Neuronal stem cell (in vitro differentiated cells): Measurements from ENCODE around the gene DENND6A. TPM values are rescaled to one million over a fixed set of nuclear protein-coding genes. Genes with fewer than 3 reads are reported as not detected.

Experiments
- DNase-seq: peaks from one replicate; pipeline ENCODE4 v3.0.0-alpha.2; 2013; ENCODE audit warnings: low spot score
- H2AFZ ChIP-seq: one replicate; pipeline ENCODE4 v1.6.1; 2013; ENCODE audit warnings: mild to moderate bottlenecking, low read length, inconsistent platforms
- H2AK5ac ChIP-seq: 2 replicates; pipeline ENCODE4 v1.6.1; 2013; ENCODE audit warnings: low read depth, mild to moderate bottlenecking, inconsistent platforms, low read length, moderate library complexity, mixed read lengths
- H2BK120ac ChIP-seq: 2 replicates; pipeline ENCODE4 v1.6.1; 2013; ENCODE audit warnings: low read depth, mild to moderate bottlenecking, inconsistent platforms, low read length, moderate library complexity, mixed read lengths
- H2BK12ac ChIP-seq: one replicate; pipeline ENCODE4 v1.6.1; 2013; ENCODE audit warnings: low read length, inconsistent platforms
- H2BK15ac ChIP-seq: 2 replicates; pipeline ENCODE4 v1.6.1; 2013; ENCODE audit warnings: mild to moderate bottlenecking, low read length, inconsistent platforms, mixed read lengths
- H2BK5ac ChIP-seq: one replicate; pipeline ENCODE4 v1.6.1; 2013; ENCODE audit warnings: inconsistent platforms, mild to moderate bottlenecking, low read length, moderate library complexity
- H3K14ac ChIP-seq: one replicate; pipeline ENCODE4 v1.6.1; 2013; ENCODE audit warnings: low read length, inconsistent platforms
- H3K18ac ChIP-seq: 2 replicates; pipeline ENCODE4 v1.6.1; 2013; ENCODE audit warnings: low read length, inconsistent platforms
- H3K23ac ChIP-seq: 2 replicates; pipeline ENCODE4 v1.6.1; 2013; ENCODE audit warnings: low read depth, mild to moderate bottlenecking, mixed read lengths, low read length, inconsistent platforms; ENCODE audit not compliant: poor library complexity
- H3K27ac ChIP-seq: replicated peaks from 3 replicates; pipeline ENCODE4 v1.5.1; 2013; ENCODE audit warnings: low read length, inconsistent platforms
- H3K27me3 ChIP-seq, 3 experiments: 2 replicates each; pipeline ENCODE4 v1.6.1; 2013; ENCODE audit warnings: low read length in 3 of 3, mild to moderate bottlenecking in 2 of 3, inconsistent platforms in 1 of 3, low read depth in 1 of 3, mixed read lengths in 1 of 3, moderate library complexity in 1 of 3; ENCODE audit not compliant: control insufficient read depth in 3 of 3, insufficient read depth in 3 of 3
- H3K36me3 ChIP-seq, 2 donors: replicated peaks in 1 of 2; 2 replicates each; pipeline ENCODE4 v1.6.1; 2013; ENCODE audit warnings: low read length in 2 of 2; ENCODE audit not compliant: control insufficient read depth in 2 of 2, insufficient read depth in 2 of 2
- H3K4ac ChIP-seq: 2 replicates; pipeline ENCODE4 v1.6.1; 2013; ENCODE audit warnings: inconsistent platforms, mild to moderate bottlenecking, low read length, moderate library complexity
- H3K4me1 ChIP-seq, 2 donors: 1 replicate in 1 of 2; 2 replicates in 1 of 2; pipeline ENCODE4 v1.6.1; 2013; ENCODE audit warnings: low read length in 2 of 2, low read depth in 1 of 2; ENCODE audit not compliant: control insufficient read depth in 2 of 2, insufficient read depth in 1 of 2
- H3K4me2 ChIP-seq: one replicate; pipeline ENCODE4 v1.6.1; 2013; ENCODE audit warnings: mild to moderate bottlenecking, low read length, inconsistent platforms; ENCODE audit not compliant: insufficient read depth, poor library complexity, severe bottlenecking
- H3K4me3 ChIP-seq, 2 donors: 2 replicates each; pipeline ENCODE4 v1.5.1; 2013; ENCODE audit warnings: low read length in 2 of 2, mild to moderate bottlenecking in 2 of 2, inconsistent platforms in 1 of 2, moderate library complexity in 1 of 2
- H3K79me1 ChIP-seq: one replicate; pipeline ENCODE4 v1.6.1; 2013; ENCODE audit warnings: low read depth, mild to moderate bottlenecking, inconsistent platforms, low read length, moderate library complexity
- H3K9ac ChIP-seq: one replicate; pipeline ENCODE4 v1.6.1; 2013; ENCODE audit warnings: mild to moderate bottlenecking, low read depth, low read length, inconsistent platforms; ENCODE audit not compliant: poor library complexity
- H3K9me3 ChIP-seq, 2 donors: replicated peaks in 1 of 2; 2 replicates each; pipeline versions ENCODE3 to v1.6.1; 2013; ENCODE audit warnings: low read length in 2 of 2, mild to moderate bottlenecking in 2 of 2, inconsistent platforms in 1 of 2, low read depth in 1 of 2, mixed read lengths in 1 of 2, moderate library complexity in 1 of 2; ENCODE audit not compliant: control insufficient read depth in 2 of 2, insufficient read depth in 1 of 2
- H4K8ac ChIP-seq: one replicate; pipeline ENCODE4 v1.6.1; 2013; ENCODE audit warnings: low read depth, mild to moderate bottlenecking, inconsistent platforms, low read length, moderate library complexity
- H4K91ac ChIP-seq: one replicate; pipeline ENCODE4 v1.6.1; 2013; ENCODE audit warnings: low read length, low read depth, mild to moderate bottlenecking, inconsistent platforms; ENCODE audit not compliant: poor library complexity
- WGBS, 2 donors: extraction: QIAGEN DNeasy Blood & Tissue Kit; methylation state at CpG; one replicate each; pipeline ENCODE4 v1.1.7; 2013; ENCODE audit warnings: missing lambda C conversion rate in 2 of 2, mixed read lengths in 1 of 2; ENCODE audit not compliant: insufficient read length in 2 of 2, insufficient replicate concordance in 1 of 2; ENCODE audit errors: extremely low coverage in 2 of 2; 5-methylcytosine and 5-hydroxymethylcytosine counted together
- polyA plus RNA-seq, 2 experiments: library from polyadenylated mRNA; stranded (reverse); fragments of 200-250 nt; gene quantifications; one replicate each; pipeline ENCODE4 v1.2.3, GENCODE V29; 2013

Gene DENND6A, protein sequence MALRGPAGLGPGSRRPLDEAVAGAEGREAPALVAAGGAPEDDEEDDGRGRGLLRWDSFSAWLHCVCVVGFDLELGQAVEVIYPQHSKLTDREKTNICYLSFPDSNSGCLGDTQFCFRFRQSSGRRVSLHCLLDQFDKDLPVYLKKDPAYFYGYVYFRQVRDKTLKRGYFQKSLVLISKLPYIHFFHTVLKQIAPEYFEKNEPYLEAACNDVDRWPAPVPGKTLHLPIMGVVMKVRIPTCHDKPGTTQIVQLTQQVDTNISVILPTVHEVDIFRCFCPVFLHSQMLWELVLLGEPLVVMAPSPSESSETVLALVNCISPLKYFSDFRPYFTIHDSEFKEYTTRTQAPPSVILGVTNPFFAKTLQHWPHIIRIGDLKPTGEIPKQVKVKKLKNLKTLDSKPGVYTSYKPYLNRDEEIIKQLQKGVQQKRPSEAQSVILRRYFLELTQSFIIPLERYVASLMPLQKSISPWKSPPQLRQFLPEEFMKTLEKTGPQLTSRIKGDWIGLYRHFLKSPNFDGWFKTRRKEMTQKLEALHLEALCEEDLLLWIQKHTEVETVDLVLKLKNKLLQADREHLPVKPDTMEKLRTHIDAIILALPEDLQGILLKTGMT
- polyA plus RNA-seq (2013, experiment 1 of 2): 13.1 TPM
- 13.1 TPM for polyA plus RNA-seq (2013, experiment 2 of 2)

DNA sequence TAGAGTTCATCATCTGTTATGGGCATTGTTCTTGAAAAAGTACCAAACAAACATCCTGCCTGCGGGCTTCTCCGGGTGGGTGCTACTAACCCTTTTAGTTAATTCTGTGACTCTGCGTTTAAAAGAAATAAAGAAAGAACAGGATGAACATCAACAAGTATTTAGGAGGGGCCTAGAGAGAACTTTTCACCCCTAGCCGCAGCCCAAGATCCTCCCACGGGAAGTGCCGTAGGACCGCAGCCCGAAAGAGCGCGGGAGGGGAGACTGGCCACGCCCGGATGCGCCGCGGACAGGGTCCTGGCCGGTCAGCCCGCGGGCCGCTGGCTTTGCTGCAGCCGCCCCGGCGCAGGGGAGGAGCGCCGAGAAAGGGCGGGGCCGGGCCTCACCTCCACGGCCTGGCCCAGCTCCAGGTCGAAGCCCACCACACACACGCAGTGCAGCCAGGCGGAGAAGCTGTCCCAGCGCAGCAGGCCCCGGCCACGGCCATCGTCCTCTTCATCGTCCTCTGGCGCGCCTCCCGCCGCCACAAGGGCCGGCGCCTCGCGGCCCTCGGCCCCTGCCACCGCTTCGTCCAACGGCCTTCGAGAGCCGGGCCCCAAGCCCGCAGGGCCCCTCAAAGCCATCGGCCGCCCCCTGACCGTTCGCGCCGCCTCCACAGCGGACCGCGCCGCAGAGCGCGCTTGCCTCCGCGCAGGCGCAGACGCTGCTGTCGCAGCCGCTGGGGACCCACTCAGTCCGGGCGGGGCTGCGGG lies at the start of gene DENND6A:
DENND6A (minus strand) TSS at position 682 of the 752 bp plus-strand sequence; CDS start at position 623, 59 bp downstream.
- peak within 1 kb of the TSS; percentile 89 for H3K9ac ChIP-seq
- H2AK5ac ChIP-seq: no peak within 1 kb of the TSS
- H3K14ac ChIP-seq: no peak within 1 kb of the TSS
- peak within 1 kb of the TSS; percentile 95 for H2BK120ac ChIP-seq
- peak within 1 kb of the TSS; percentile 99 for H3K27ac ChIP-seq
- no peak within 1 kb of the TSS for H3K4ac ChIP-seq
- no peak within 1 kb of the TSS for H2BK12ac ChIP-seq
- H3K4me3 ChIP-seq: peak within 1 kb of the TSS; percentile 64 to 94
- peak; percentile 91 for DNase-seq
- H3K27me3 ChIP-seq: no peaks in the 10 kb centered on the region
- H3K18ac ChIP-seq: peak within 1 kb of the TSS; percentile 99
- H2BK15ac ChIP-seq: peak within 1 kb of the TSS; percentile 88
- no peak within 1 kb of the TSS for H4K91ac ChIP-seq
- peak within 1 kb of the TSS; percentile 99 for H3K23ac ChIP-seq
- H4K8ac ChIP-seq: no peak within 1 kb of the TSS
- peaks cover 3 to 4% of the 10 kb centered on the region in 2 donors for H3K4me1 ChIP-seq
- H3K9me3 ChIP-seq: no peaks in the 10 kb centered on the region
- peaks cover 2% of the 10 kb centered on the region for H3K79me1 ChIP-seq
- WGBS, 2 donors: no CpG with 5 or more reads among the region's 71 CpGs
- H3K36me3 ChIP-seq: peaks cover 0 to 4% of the 10 kb centered on the region in 2 donors
- peak within 1 kb of the TSS; percentile 91 for H2BK5ac ChIP-seq
- H2AFZ ChIP-seq: peak within 1 kb of the TSS; percentile 98
- peak within 1 kb of the TSS; percentile 56 for H3K4me2 ChIP-seq

DNA sequence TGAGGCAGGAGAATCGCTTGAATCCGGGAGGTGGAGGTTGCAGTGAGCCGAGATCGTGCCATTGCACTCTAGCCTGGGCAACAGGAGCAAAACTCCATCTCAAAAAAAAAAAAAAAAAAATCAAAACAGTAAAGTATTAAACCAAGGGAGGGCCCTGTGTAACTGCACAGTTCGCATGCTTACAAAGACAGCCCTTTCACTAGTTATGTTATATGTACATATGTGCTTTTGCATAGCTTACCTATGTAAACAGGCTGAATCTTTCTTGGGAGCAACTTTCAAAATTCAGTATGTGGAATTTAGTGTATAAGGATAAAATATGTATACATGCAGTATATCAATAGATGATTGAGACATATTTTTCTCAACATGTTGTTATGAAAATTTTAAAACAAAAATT lies 47.1 kb upstream of the DENND6A start:
- no peak overlapping the region for H3K18ac ChIP-seq
- no peak overlapping the region for H2BK15ac ChIP-seq
- H3K14ac ChIP-seq: no peak overlapping the region
- H4K8ac ChIP-seq: no peak overlapping the region
- H2BK120ac ChIP-seq: no peak overlapping the region
- no peak overlapping the region for H3K27ac ChIP-seq
- no peak overlapping the region for H2AK5ac ChIP-seq
- H3K23ac ChIP-seq: no peak overlapping the region
- no peak for DNase-seq
- no peak overlapping the region for H3K9ac ChIP-seq
- H2BK12ac ChIP-seq: no peak overlapping the region
- no peak overlapping the region for H2AFZ ChIP-seq
- H3K4ac ChIP-seq: no peak overlapping the region
- no CpG with 5 or more reads among the region's 5 CpGs for WGBS, 2 donors
- H3K4me3 ChIP-seq: no peak overlapping the region
- no peak overlapping the region for H3K4me2 ChIP-seq
- H4K91ac ChIP-seq: no peak overlapping the region
- no peaks in the 10 kb centered on the region for H3K79me1 ChIP-seq
- H3K27me3 ChIP-seq: no peaks in the 10 kb centered on the region
- H3K4me1 ChIP-seq: no peaks in the 10 kb centered on the region
- H2BK5ac ChIP-seq: no peak overlapping the region
- H3K36me3 ChIP-seq: no peaks in the 10 kb centered on the region
- H3K9me3 ChIP-seq: no peaks in the 10 kb centered on the region

GRCh38 chr3:57738391-57738790 lies 45.5 kb upstream of the DENND6A start:
- Histone ChIP-seq H3K9ac (no peak overlapping the region), H3K4ac (no peak overlapping the region), H3K14ac (no peak overlapping the region), H2BK12ac (no peak overlapping the region), H3K23ac (no peak overlapping the region), H2AK5ac (no peak overlapping the region), H4K91ac (no peak overlapping the region), H3K4me1 (no peaks in the 10 kb centered on the region), H4K8ac (no peak overlapping the region), H3K27ac (no peak overlapping the region), H2AFZ (no peak overlapping the region), H2BK5ac (no peak overlapping the region), H3K27me3 (peaks cover 0 to 3% (median 0%) of the 10 kb centered on the region in 3 experiments), H2BK120ac (no peak overlapping the region), H2BK15ac (no peak overlapping the region), H3K79me1 (no peaks in the 10 kb centered on the region), H3K18ac (no peak overlapping the region), H3K9me3 (no peaks in the 10 kb centered on the region), H3K4me2 (no peak overlapping the region), H3K4me3 (no peak overlapping the region), H3K36me3 (no peaks in the 10 kb centered on the region)
- DNase-seq: no peak
- no CpG with 5 or more reads among the region's 5 CpGs for WGBS, 2 donors
